Uterus (tissue), 2 donors: ENCODE results near the gene TYSND1.

Source experiments
- POLR2A ChIP-seq, 2 donors: fragments of 450-650 bp; IDR thresholded peaks; one replicate each; pipeline ENCODE4 v1.6.1; 2016; ENCODE audit warnings: antibody characterized with exemption in 2 of 2, mild to moderate bottlenecking in 1 of 2, moderate library complexity in 1 of 2
- TF ChIP-seq, protein P1 (sequence below), 4 experiments: fragments of 200-600 bp in 2 of 4; fragments of 450-650 bp in 2 of 4; sonication (generic) in 2 of 4; IDR thresholded peaks; one replicate each; pipeline ENCODE4 v1.5.1; 2016 to 2019; ENCODE audit warnings: antibody characterized with exemption in 4 of 4, mild to moderate bottlenecking in 2 of 4, moderate library complexity in 1 of 4

DNA sequence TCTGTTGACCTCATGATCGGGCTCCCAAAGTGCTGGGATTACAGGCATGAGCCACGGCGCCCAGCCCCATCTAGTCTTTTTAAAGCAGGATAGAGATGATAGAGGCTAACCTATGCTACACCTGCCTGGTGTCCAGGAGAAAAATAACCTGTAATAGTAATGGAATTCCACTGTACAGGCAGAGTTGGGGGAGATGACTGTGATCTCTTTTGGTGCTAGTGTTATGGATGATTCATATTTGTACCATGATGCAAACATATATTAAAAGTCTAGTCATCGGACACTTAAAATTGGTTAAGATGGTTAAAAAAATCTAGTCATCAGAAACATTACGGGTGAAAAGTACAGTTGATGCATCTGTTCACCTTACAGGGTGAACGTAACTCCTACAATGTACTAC, 29.9 kb upstream of the TYSND1 start:
- TF ChIP-seq, protein P1, sequence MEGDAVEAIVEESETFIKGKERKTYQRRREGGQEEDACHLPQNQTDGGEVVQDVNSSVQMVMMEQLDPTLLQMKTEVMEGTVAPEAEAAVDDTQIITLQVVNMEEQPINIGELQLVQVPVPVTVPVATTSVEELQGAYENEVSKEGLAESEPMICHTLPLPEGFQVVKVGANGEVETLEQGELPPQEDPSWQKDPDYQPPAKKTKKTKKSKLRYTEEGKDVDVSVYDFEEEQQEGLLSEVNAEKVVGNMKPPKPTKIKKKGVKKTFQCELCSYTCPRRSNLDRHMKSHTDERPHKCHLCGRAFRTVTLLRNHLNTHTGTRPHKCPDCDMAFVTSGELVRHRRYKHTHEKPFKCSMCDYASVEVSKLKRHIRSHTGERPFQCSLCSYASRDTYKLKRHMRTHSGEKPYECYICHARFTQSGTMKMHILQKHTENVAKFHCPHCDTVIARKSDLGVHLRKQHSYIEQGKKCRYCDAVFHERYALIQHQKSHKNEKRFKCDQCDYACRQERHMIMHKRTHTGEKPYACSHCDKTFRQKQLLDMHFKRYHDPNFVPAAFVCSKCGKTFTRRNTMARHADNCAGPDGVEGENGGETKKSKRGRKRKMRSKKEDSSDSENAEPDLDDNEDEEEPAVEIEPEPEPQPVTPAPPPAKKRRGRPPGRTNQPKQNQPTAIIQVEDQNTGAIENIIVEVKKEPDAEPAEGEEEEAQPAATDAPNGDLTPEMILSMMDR (IDR thresholded peaks at IDR 0.05), result no peak
- TF ChIP-seq POLR2A (IDR thresholded peaks at IDR 0.05), result no peak
